Esophagus squamous epithelium (tissue), 5 donors: ENCODE data around the gene KLHL6. TPM values are rescaled to one million over a fixed set of nuclear protein-coding genes. Genes with fewer than 3 reads are reported as not detected.
"Not testable (repeated sequence)": the region's sequence is repeated elsewhere in the genome, so short reads cannot be mapped to it uniquely, and the experiment has no call there.

Source experiments
- DNase-seq: peaks from one replicate; lab custom pipeline; 2025; lab: John Stamatoyannopoulos, UW
- H3K27ac ChIP-seq, 4 donors: fragments of 200-600 bp; sonication (generic); one replicate each; pipeline ENCODE4 v1.5.1; 2016 to 2019; ENCODE audit warnings: mild to moderate bottlenecking in 1 of 4
- H3K27me3 ChIP-seq, 4 donors: fragments of 200-600 bp; sonication (generic); 1 replicate in 3 of 4; 2 replicates in 1 of 4; pipeline versions ENCODE4 v1.5.1 to v1.6.0; 2017 to 2021; ENCODE audit warnings: antibody characterized with exemption in 1 of 4
- H3K36me3 ChIP-seq, 3 donors: fragments of 200-600 bp; sonication (generic); one replicate each; pipeline ENCODE4 v1.5.1; 2016 to 2019
- H3K4me1 ChIP-seq, 3 donors: fragments of 200-600 bp; sonication (generic); one replicate each; pipeline ENCODE4 v1.5.1; 2017 to 2019
- H3K4me3 ChIP-seq, 4 donors: fragments of 200-600 bp; sonication (generic); 1 replicate in 3 of 4; 2 replicates in 1 of 4; pipeline ENCODE4 v1.5.1; 2016 to 2019; ENCODE audit warnings: mild to moderate bottlenecking in 2 of 4, moderate library complexity in 1 of 4
- H3K9me3 ChIP-seq, 3 donors: fragments of 200-600 bp; sonication (generic); one replicate each; pipeline ENCODE4 v1.5.1; 2016 to 2019
- CTCF ChIP-seq, 6 experiments: fragments of 450-650 bp in 4 of 6; fragments of 200-600 bp in 2 of 6; sonication (generic) in 2 of 6; IDR thresholded peaks; one replicate each; pipeline ENCODE4 v1.5.1; 2016 to 2019; ENCODE audit warnings: antibody characterized with exemption in 6 of 6, mild to moderate bottlenecking in 4 of 6, moderate library complexity in 4 of 6
- POLR2A ChIP-seq, 4 donors: fragments of 450-650 bp; IDR thresholded peaks; one replicate each; pipeline ENCODE4 v1.6.1; 2017; ENCODE audit warnings: antibody characterized with exemption in 4 of 4, mild to moderate bottlenecking in 4 of 4, moderate library complexity in 3 of 4
- WGBS, 2 donors: methylation state at CpG; one replicate each; pipeline ENCODE4 v1.1.5; 2018; 5-methylcytosine and 5-hydroxymethylcytosine counted together
- intact Hi-C: fragments of 100-400 bp; cut with DNase I; formaldehyde crosslinking; loops from one replicate; pipeline ENCODE4 v1.15.0; 2022
- total RNA-seq, 4 donors: library from RNA; depleted of rRNA; stranded (reverse); fragments of >200 nt; gene quantifications; one replicate each; pipeline ENCODE4 v1.1.0, GENCODE V29; 2016
- donor health status: DM: yes; HTN: yes; CAD: no.

Gene KLHL6
- total RNA-seq, 4 donors from 2014 or later, result 0.66 to 2.7 (median 1.8) TPM; not detected in 1

- Histone ChIP-seq H3K9me3 (no peaks in the 10 kb centered on the region), H3K4me1 (peaks cover 0 to 11% (median 0%) of the 10 kb centered on the region in 3 donors), H3K27me3 (no peaks in the 10 kb centered on the region), H3K27ac (no peak overlapping the region), H3K4me3 (no peak overlapping the region), H3K36me3 (no peaks in the 10 kb centered on the region)
- intact Hi-C loops, result no loop called here
- no peak for DNase-seq
- TF ChIP-seq CTCF (IDR thresholded peaks at IDR 0.05) (no peak), POLR2A (IDR thresholded peaks at IDR 0.05) (no peak)
- 76 to 77% methylated on average over 3 of the region's 3 CpGs for WGBS, 2 donors
These were observed 22.7 kb upstream of the KLHL6 start for GRCh38 chr3:183578179-183578578.

- DNase-seq, result no peak
- Histone ChIP-seq H3K4me3 (no peak overlapping the region), H3K9me3 (no peaks in the 10 kb centered on the region), H3K4me1 (peaks cover 0 to 9% (median 0%) of the 10 kb centered on the region in 3 donors), H3K27ac (no peak overlapping the region), H3K36me3 (no peaks in the 10 kb centered on the region), H3K27me3 (no peaks in the 10 kb centered on the region)
- intact Hi-C loops, result no loop called here
- TF ChIP-seq POLR2A (IDR thresholded peaks at IDR 0.05), result no peak
- TF ChIP-seq CTCF (IDR thresholded peaks at IDR 0.05), result no peak
- WGBS, 2 donors, result 81 to 83% methylated on average over 3 of the region's 3 CpGs
These were observed 21.8 kb upstream of the KLHL6 start for GRCh38 chr3:183577346-183577745.

DNA sequence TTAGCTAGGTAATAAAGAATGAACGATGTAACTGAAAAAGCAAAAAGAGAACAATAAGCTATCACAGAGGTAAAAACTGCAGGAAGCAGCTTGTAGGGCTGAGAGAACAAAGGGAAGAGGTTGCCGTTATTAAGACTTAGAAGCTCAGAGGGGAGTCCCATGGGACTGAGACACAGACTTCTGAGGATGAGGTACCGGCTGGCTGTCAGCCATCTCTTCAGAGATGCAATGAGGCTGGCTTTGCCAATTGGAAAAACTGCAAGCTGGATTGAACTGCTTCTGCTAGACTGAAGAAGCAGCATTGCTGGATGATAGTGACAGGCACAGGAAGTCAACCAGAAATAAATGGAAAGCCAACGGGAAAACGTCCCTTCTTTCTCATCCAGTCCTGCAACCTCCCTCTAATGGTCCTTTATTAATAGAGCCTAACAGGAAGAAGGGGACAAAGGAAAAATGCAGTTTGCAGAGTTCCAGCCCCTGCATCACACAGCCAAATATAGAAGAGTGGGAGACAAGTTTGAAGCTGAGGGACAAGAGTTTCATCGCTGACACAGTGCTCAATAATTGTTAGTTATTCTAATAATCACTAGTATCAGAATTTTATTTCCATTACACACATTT, 21.1 kb upstream of the KLHL6 start:
- Histone ChIP-seq H3K4me1 (peaks cover 0 to 9% (median 0%) of the 10 kb centered on the region in 3 donors), H3K27ac (no peak overlapping the region), H3K36me3 (no peaks in the 10 kb centered on the region), H3K4me3 (no peak overlapping the region), H3K27me3 (no peaks in the 10 kb centered on the region), H3K9me3 (no peaks in the 10 kb centered on the region)
- intact Hi-C loops, result no loop called here
- TF ChIP-seq POLR2A (IDR thresholded peaks at IDR 0.05), result no peak
- TF ChIP-seq CTCF (IDR thresholded peaks at IDR 0.05), result no peak
- WGBS, 2 donors, result 34 to 36% methylated on average over 6 of the region's 6 CpGs
- no peak for DNase-seq

GRCh38 chr3:183572935-183573334, 17.4 kb upstream of the KLHL6 start:
- TF ChIP-seq CTCF (IDR thresholded peaks at IDR 0.05) (no peak), POLR2A (IDR thresholded peaks at IDR 0.05) (no peak)
- no peak overlapping the region for H3K27ac ChIP-seq
- peaks cover 0 to 4% (median 0%) of the 10 kb centered on the region in 3 donors for H3K4me1 ChIP-seq
- no peaks in the 10 kb centered on the region for H3K36me3 ChIP-seq
- 75 to 98% methylated on average over 3 of the region's 3 CpGs for WGBS, 2 donors
- H3K9me3 ChIP-seq, result no peaks in the 10 kb centered on the region
- intact Hi-C loops, result no loop called here
- DNase-seq, result no peak
- no peak overlapping the region for H3K4me3 ChIP-seq
- peaks cover 0 to 4% (median 0%) of the 10 kb centered on the region in 4 donors for H3K27me3 ChIP-seq

DNA sequence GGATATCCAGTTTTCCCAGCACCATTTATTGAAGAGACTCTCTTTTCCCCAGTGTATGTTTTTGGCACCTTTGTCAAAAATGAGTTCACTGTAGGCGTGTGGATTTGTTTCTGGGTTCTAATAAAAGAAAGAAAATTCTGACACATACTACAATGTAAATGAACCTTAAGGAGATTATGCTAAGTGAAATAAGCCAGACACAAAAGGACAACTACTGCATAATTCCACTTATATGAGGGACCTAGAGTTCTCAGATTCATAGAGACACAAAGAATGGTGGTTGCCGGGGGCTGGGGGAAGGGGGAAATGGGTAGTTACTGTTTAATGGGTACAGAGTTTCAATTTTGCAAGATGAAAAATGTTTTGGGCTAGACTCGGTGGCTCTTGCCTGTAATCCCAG, 14.7 kb upstream of the KLHL6 start:
- DNase-seq, H3K4me3 ChIP-seq, H3K9me3 ChIP-seq, H3K36me3 ChIP-seq, H3K27ac ChIP-seq, H3K27me3 ChIP-seq, H3K4me1 ChIP-seq, intact Hi-C loops: not testable (repeated sequence)
- WGBS, 2 donors, result 72 to 84% methylated on average over 3 of the region's 3 CpGs
